Ishikawa (cell line): ENCODE data around the gene TAF9B.

ENCODE experiments used
- CEBPB ChIP-seq: IDR thresholded peaks from 2 replicates; pipeline ENCODE4 v1.6.1; 2012
- EP300 ChIP-seq: IDR thresholded peaks from 2 replicates; pipeline ENCODE4 v1.6.1; 2012; ENCODE audit warnings: borderline replicate concordance
- FOXM1 ChIP-seq: IDR thresholded peaks from 2 replicates; pipeline ENCODE4 v1.6.1; 2012; ENCODE audit warnings: low read depth, borderline replicate concordance
- MAX ChIP-seq: IDR thresholded peaks from 2 replicates; pipeline ENCODE4 v1.6.1; 2012
- NFIC ChIP-seq: IDR thresholded peaks from 2 replicates; pipeline ENCODE4 v1.6.1; 2012
- RAD21 ChIP-seq: IDR thresholded peaks from 2 replicates; pipeline ENCODE4 v1.6.1; 2012; ENCODE audit warnings: low read depth
- REST ChIP-seq: IDR thresholded peaks from 2 replicates; pipeline ENCODE4 v1.6.1; 2012; ENCODE audit warnings: low read depth, mild to moderate bottlenecking
- TAF1 ChIP-seq: IDR thresholded peaks from 2 replicates; pipeline ENCODE4 v1.6.1; 2012; ENCODE audit warnings: low read depth, mild to moderate bottlenecking
- YY1 ChIP-seq: IDR thresholded peaks from 2 replicates; pipeline ENCODE4 v1.6.1; 2012; ENCODE audit warnings: low read depth
- ZBTB7A ChIP-seq: IDR thresholded peaks from 2 replicates; pipeline ENCODE4 v1.6.1; 2012; ENCODE audit warnings: low read depth

GRCh38 chrX:78109458-78109857 is 30.0 kb downstream of the TAF9B start:
- TF ChIP-seq YY1, result no peak
- TF ChIP-seq REST, result no peak
- no peak for TF ChIP-seq TAF1
- TF ChIP-seq ZBTB7A, result no peak
- TF ChIP-seq MAX, result no peak
- no peak for TF ChIP-seq RAD21
- no peak for TF ChIP-seq CEBPB
- no peak for TF ChIP-seq EP300
- TF ChIP-seq NFIC, result no peak
- no peak for TF ChIP-seq FOXM1
